ENCODE results near the gene SCIMP.

DNA sequence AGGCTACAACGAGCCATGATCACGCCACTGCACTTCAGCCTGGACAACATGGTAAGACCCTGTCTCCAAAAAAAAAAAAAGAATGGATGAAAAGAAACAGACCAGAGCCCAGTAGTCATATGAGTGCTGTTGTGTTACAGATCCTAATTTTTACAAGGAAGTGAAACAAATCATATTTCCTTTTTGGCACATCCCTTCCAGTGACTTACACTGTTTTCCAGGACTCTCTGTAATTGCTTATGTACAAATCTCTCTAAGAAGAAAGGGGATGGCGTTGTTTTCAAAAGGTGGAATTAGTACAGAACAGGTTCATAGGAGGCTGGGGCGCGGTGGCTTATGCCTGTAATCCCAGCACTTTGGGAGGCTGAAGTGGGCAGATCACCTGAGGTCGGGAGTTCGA, 23.2 kb downstream of the SCIMP start:
- TF ChIP-seq, protein P1, sequence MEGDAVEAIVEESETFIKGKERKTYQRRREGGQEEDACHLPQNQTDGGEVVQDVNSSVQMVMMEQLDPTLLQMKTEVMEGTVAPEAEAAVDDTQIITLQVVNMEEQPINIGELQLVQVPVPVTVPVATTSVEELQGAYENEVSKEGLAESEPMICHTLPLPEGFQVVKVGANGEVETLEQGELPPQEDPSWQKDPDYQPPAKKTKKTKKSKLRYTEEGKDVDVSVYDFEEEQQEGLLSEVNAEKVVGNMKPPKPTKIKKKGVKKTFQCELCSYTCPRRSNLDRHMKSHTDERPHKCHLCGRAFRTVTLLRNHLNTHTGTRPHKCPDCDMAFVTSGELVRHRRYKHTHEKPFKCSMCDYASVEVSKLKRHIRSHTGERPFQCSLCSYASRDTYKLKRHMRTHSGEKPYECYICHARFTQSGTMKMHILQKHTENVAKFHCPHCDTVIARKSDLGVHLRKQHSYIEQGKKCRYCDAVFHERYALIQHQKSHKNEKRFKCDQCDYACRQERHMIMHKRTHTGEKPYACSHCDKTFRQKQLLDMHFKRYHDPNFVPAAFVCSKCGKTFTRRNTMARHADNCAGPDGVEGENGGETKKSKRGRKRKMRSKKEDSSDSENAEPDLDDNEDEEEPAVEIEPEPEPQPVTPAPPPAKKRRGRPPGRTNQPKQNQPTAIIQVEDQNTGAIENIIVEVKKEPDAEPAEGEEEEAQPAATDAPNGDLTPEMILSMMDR (IDR thresholded peaks at IDR 0.05), result no peak
- TF ChIP-seq NFIC (IDR thresholded peaks at IDR 0.05; ENCODE audit: borderline replicate concordance), result no peak
- no peak for TF ChIP-seq RCOR1 (IDR thresholded peaks at IDR 0.05; ENCODE audit: low read length)
- TF ChIP-seq YY1 (IDR thresholded peaks at IDR 0.05; ENCODE audit: low read depth), result no peak
- TF ChIP-seq, protein P2, sequence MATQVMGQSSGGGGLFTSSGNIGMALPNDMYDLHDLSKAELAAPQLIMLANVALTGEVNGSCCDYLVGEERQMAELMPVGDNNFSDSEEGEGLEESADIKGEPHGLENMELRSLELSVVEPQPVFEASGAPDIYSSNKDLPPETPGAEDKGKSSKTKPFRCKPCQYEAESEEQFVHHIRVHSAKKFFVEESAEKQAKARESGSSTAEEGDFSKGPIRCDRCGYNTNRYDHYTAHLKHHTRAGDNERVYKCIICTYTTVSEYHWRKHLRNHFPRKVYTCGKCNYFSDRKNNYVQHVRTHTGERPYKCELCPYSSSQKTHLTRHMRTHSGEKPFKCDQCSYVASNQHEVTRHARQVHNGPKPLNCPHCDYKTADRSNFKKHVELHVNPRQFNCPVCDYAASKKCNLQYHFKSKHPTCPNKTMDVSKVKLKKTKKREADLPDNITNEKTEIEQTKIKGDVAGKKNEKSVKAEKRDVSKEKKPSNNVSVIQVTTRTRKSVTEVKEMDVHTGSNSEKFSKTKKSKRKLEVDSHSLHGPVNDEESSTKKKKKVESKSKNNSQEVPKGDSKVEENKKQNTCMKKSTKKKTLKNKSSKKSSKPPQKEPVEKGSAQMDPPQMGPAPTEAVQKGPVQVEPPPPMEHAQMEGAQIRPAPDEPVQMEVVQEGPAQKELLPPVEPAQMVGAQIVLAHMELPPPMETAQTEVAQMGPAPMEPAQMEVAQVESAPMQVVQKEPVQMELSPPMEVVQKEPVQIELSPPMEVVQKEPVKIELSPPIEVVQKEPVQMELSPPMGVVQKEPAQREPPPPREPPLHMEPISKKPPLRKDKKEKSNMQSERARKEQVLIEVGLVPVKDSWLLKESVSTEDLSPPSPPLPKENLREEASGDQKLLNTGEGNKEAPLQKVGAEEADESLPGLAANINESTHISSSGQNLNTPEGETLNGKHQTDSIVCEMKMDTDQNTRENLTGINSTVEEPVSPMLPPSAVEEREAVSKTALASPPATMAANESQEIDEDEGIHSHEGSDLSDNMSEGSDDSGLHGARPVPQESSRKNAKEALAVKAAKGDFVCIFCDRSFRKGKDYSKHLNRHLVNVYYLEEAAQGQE (IDR thresholded peaks at IDR 0.05; ENCODE audit: low read depth, low read length), result no peak
- TF ChIP-seq SMC3 (IDR thresholded peaks at IDR 0.05; ENCODE audit: low read depth, low read length), result no peak
- no peak for TF ChIP-seq SIN3A (IDR thresholded peaks at IDR 0.05; ENCODE audit: borderline replicate concordance, low read depth, low read length)
- no peak for TF ChIP-seq TAF1 (IDR thresholded peaks at IDR 0.05; ENCODE audit: borderline replicate concordance, low read depth, low read length)
- no peak for TF ChIP-seq GABPA (IDR thresholded peaks at IDR 0.05; ENCODE audit: low read depth)
- no peak for TF ChIP-seq RAD21 (IDR thresholded peaks at IDR 0.05; ENCODE audit: low read length)
- TF ChIP-seq, protein P3, sequence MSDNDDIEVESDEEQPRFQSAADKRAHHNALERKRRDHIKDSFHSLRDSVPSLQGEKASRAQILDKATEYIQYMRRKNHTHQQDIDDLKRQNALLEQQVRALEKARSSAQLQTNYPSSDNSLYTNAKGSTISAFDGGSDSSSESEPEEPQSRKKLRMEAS (IDR thresholded peaks at IDR 0.05; ENCODE audit: low read depth), result no peak
